NOMO-1 treated with dmso at 0.1 percent for 144 hours (cell line): ENCODE data around the gene CCDC182.

Source experiments
- DNase-seq: peaks from one replicate; lab custom pipeline; 2025; ENCODE audit not compliant: unreplicated experiment; lab: John Stamatoyannopoulos, UW

The CCDC182 gene

DNA sequence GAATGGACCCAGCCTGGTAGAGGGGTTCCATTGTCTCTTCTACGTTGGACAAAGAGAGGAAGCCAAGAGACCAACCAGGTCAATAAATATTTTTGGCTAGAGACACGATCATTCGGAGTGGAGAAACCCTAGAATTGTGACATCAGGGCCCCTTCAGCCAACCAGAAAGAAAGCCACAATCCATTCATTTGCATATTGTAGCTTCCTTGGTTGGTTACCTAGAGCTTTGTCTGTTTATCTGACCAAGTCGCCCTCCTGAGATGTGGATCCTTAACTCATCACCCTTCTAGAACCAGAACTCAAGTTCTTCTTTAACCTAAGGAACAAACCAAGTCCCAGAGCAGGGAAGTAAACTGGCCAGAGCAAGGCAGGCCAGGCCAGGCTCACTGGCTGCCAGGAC, at the start of gene CCDC182:
Gene CCDC182 (minus strand): TSS at position 58 of the 400 bp plus-strand sequence. CDS start 27 bp downstream, at position 31.
- DNase-seq = peak; percentile 29

- no peak for DNase-seq
These were observed 49.7 kb upstream of the CCDC182 start for GRCh38 chr17:57794841-57795240.

- DNase-seq = no peak
These were observed 43.6 kb upstream of the CCDC182 start for GRCh38 chr17:57788725-57789124.

DNA sequence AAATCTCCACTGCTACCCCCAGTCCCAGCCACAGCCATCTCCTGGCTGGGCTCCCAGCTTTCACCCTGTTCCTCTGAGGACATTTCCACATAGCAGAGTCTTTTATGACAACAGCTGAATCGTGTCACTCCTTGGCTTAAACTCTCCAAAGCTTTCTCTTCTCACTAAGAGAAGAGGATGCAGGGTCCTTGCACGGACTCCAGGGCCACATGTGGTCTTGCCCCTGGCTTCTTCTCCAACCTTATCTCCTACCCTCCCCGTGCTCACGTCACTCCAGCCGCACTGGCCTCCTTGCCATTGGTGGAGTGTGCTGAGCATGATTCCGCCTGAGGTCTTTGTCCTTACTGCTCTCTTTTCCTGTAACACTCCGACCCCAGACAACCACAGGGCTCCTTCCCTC, 39.9 kb upstream of the CCDC182 start:
- DNase-seq = no peak

- no peak for DNase-seq
These were observed 39.3 kb upstream of the CCDC182 start for GRCh38 chr17:57784226-57784895.

GRCh38 chr17:57783338-57783742, 38.2 kb upstream of the CCDC182 start:
- DNase-seq = peak; percentile 27

DNA sequence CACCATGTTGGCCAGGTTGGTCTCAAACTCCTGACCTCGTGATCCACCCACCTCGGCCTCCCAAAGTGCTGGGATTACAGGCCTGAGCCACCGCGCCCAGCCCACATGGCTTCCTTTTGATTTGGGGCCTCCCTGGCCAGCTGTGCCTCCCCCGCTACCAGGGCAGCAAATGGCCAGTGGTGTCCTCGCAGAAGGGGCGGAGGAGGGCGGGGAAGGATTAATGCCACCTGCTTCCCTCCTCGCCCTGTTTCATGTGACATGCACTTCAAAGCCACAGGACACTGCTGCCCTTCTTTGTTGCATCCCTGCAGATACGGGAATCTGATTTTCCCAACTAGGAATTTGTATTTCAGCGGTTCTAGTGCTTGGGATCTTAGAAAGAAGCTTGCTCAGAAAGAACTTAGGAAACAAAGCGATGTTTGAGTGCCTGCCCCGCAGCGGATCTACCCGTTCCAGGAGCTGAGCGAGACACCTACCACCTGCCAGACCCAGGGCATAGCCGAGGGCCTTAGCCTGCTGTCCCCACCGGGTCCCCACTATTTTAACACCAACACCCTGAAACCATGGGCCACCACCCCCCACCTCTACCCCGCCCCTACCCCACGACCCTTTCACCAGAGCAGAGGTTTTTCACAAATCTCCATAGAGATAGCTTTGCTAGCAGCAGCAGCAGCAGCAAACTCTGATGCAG, 37.7 kb upstream of the CCDC182 start:
- DNase-seq = no peak

DNA sequence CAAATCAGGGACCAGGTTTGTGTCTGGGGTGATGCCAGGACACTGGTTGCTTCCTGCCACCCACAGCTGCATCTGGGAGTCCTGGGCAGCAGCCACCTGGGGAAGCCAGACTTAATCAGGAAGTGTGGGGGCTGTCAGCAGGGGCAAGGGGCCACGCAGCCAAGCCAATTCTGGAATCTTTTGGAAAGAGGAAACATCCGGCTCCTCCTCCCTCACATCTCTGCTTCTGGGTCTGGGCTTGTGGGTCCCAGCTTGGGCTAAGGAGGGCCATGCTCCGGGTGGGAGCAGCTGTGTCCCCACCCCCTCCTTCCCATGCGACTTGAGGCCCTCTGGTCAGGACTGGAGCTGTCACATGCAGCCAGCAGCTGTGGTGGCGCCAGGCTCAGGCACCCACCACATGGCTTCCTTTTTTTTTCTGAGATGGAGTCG, 37.0 kb upstream of the CCDC182 start:
- no peak for DNase-seq

GRCh38 chr17:57781386-57782061, 36.4 kb upstream of the CCDC182 start:
- DNase-seq = no peak

DNA sequence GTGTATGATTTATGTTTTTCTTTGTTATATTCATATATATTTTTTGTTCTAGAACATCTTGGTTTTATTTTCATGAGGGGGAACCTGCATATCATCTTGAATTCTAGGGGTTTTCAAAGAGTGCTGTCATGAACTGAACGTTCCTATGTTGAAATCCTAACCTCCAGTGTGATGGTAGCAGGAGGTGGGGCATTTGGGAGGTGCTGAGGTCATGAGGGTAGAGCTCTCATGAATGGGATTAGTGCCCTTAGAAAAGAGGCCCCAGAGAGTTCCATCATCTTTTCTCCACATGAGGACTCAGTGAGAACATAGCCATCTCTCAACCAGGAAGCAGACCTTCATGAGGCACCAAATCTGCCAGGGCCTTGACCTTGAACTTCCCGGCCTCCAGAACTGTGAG, 34.6 kb upstream of the CCDC182 start:
- no peak for DNase-seq

- no peak for DNase-seq
These were observed 33.2 kb upstream of the CCDC182 start for GRCh38 chr17:57778306-57778705.

DNA sequence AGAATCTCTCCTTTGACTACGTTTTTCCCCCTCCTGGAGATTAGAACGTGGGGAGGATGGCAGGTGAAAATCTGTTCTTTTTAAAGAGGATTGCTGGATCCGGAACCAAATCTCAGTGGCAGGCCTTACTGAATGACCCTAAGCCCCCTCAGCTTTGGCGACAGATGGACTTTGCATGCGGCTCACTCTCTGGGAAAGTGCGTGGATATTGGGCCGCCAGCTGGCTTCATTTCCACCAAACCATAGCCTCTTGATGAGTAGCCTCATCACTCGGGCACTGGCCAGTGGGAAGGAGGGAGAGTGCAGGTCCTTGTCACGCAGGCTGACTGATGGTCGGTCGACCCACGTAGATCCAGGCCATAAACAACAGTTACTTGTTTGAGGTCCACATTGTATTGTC, 31.3 kb upstream of the CCDC182 start:
- no peak for DNase-seq

- DNase-seq = no peak
These were observed 29.8 kb upstream of the CCDC182 start for GRCh38 chr17:57774872-57775271.

GRCh38 chr17:57773557-57773956, 28.5 kb upstream of the CCDC182 start:
- DNase-seq = no peak

GRCh38 chr17:57772774-57773173, 27.7 kb upstream of the CCDC182 start:
- no peak for DNase-seq

DNA sequence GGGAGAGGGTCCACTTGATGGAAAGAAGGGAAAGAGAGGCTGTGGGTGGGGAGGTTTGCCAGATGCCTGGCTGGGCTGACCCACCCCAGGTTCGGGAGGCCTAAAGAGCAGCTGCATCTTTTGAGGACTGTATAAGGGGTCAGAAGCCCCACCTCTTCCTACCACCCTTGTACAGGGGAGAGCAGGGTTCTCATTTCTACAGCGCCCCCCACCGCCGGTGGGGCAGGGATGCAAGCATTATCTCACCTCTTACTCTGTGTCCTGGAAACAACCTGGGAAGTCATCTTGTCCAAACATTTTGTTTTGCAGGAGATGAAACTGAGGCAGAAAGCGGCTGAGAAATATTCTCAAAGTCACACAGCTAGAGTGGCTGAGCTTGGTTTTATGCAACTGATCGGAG, 22.5 kb upstream of the CCDC182 start:
- DNase-seq = no peak

DNA sequence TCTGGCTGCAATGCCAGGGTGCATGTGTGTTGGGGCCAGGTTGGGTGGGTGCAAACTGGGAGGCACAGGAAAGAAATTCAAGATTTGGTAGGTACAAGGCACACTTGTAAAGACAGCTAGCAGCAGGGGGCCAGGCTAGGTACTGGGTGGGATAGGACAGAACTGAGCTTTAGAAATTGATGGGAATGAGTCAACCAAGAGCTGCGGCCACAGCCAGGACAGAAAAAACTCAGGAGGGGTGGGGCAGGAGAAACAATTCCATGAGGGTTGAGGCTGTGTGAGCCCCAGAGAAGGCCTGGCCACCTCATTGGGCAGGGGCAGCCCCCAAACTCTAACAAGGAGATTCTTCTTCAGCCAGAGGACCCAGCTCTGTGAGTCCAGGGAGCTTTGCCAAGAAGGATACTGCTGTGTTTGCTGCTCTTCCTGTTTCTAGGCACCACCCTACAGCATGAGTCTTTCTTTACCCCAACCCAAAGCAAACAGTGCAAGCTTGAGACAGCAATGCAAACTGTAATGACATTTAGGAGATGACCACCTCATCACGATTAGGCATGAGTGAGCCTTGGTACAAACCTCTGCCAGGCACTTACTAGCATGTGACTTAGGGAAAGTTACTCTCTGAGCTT, 21.3 kb upstream of the CCDC182 start:
- DNase-seq = no peak

DNA sequence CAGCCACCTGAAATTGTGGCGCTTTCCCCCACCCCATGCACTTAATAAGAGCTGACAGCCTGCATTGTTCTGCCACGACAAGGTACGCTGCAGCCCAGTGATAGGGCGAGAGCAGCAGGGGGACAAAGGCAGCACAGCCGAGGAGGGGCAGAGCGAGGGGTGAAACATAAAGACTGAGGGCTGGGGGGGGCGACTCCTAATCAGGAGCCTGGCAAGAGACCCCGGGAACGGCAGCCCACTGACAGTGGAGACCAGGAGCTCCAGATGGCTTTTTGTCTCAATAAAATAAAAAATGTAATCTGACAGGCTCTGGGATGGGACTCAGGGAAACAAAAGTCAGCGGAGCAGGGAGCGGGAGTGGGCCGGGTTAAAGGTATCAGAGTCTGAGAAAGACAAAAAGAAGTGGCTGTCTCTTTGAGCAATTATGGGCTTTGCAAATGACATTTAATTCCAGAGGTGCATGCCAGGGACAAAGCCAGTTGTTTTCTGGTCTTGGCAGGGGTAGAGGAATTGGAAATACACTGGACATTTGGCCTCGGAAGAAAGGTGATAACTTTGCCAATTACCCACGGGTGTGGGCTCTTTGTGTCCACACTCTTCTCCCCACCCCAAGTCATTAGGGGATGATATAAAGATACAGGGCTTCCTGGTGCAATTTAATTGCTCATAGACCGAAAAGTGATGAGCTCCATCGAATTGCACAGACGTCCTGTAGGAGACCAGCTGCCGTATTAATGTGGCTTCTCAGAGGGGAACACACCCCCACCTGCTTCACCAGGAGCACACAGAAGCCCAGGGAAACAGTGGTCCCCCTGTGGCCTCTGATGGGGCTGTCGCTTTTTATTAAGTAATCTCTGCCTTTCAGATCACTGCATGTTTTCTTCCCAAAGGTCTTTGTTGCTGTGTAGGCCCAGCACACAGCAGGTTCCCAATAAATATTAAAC, 17.6 kb upstream of the CCDC182 start:
- no peak for DNase-seq

GRCh38 chr17:57761887-57762286, 16.8 kb upstream of the CCDC182 start:
- no peak for DNase-seq

GRCh38 chr17:57760046-57760445, 14.9 kb upstream of the CCDC182 start:
- no peak for DNase-seq

DNA sequence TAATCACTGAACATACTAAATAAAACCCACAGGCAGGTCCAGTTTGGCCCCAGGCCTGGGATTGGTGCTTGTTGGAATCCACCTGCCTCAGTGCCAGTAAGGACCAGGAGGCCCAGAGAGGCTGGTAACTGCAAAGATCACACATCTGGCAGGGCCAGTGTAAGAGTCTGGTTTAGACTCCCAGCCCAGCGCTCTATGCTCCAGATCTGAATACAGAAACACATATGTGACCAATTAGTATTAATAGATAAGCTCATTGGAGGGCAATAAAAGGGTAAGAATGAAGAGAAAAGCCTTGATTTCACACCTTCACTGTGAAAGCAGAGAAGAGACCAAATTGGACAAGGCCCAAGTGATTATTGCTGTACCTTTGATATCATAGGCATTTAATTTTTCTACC, 13.6 kb upstream of the CCDC182 start:
- no peak for DNase-seq
